GM12891 (cell line): ENCODE measurements around the gene PTGS1.
"Not testable (repeated sequence)": the region's sequence is repeated elsewhere in the genome, so short reads cannot be mapped to it uniquely, and the experiment has no call there.

ENCODE experiments used
- DNase-seq: peaks from one replicate; pipeline ENCODE4 v3.0.0; 2011; ENCODE audit warnings: low spot score; ENCODE audit not compliant: insufficient read length
- FAIRE-seq: peaks from 2 replicates; lab custom pipeline; 2011; peaks lifted over from hg19 to GRCh38; lab: Jason Lieb, UNC
- PAX5 ChIP-seq: IDR thresholded peaks from 2 replicates; pipeline ENCODE4 v1.6.1; 2011; ENCODE audit warnings: low read length, moderate library complexity, mild to moderate bottlenecking; ENCODE audit not compliant: insufficient read depth, severe bottlenecking
- POLR2A ChIP-seq: IDR thresholded peaks from 2 replicates; pipeline ENCODE4 v1.6.1; 2011; ENCODE audit warnings: low read depth, low read length, control low read depth
- POLR2AphosphoS5 ChIP-seq: IDR thresholded peaks from 2 replicates; pipeline ENCODE4 v1.6.1; 2011; ENCODE audit warnings: low read depth, low read length, control low read depth
- POU2F2 ChIP-seq: IDR thresholded peaks from 2 replicates; pipeline ENCODE4 v1.6.1; 2011; ENCODE audit warnings: low read depth, mild to moderate bottlenecking, control low read depth, low read length, moderate library complexity
- SPI1 ChIP-seq: IDR thresholded peaks from 2 replicates; pipeline ENCODE4 v1.6.1; 2011; ENCODE audit warnings: low read depth, low read length, control low read depth
- TAF1 ChIP-seq: IDR thresholded peaks from 2 replicates; pipeline ENCODE4 v1.6.1; 2011; ENCODE audit warnings: low read depth, low read length, control low read depth

Gene PTGS1

DNA sequence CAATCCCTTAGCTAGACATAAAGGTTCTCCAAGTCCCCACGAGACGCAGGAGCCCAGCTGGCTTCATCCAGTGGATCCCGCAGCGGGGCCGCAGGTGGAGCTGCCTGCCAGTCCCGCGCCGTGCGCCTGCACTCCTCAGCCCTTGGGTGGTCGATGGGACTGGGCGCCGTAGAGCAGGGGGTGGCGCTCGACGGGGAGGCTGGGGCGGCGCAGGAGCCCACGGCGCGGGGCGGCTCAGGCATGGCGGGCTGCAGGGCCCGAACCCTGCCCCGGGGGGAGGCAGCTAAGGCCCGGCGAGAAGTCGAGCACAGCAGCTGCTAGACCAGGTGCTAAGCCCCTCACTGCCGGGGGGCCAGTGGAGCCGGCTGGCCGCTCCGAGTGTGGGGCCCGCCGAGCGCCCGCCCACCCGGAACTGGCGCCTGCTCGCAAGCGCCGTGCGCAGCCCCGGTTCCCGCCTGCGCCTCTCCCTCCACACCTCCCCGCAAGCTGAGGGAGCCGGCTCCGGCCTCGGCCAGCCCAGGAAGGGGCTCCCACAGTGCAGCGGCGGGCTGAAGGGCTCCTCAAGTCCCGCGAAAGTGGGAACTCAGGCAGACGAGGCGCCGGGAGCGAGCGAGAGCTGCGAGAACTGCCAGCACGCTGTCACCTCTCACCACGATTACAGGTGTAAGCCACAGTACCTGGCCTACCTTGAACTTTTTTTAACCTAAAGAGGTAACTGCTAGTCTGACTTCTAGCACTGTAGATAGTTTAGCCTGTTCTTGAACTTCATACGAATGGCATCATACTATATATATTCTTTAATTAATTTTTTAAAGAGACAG, 35.5 kb downstream of the PTGS1 start:
- no peak for TF ChIP-seq TAF1
- TF ChIP-seq SPI1, result no peak
- no peak for TF ChIP-seq PAX5
- TF ChIP-seq POLR2A, result no peak
- no peak for TF ChIP-seq POLR2AphosphoS5
- TF ChIP-seq POU2F2, result no peak
- FAIRE-seq, result no peak
- no peak for DNase-seq

DNA sequence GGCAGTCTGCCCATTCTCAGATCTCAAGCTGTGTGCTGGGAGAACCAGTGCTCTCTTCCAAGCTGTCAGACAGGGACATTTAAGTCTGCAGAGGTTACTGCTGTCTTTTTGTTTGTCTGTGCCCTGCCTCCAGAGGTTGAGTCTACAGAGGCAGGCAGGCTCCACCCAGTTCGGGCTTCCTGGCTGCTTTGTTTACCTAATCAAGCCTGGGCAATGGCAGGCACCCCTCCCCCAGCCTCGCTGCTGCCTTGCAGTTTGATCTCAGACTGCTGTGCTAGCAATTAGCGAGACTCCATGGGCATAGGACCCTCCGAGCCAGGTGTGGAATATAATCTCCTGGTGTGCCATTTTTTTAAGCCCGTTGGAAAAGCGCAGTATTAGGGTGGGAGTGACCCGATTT, 43.3 kb downstream of the PTGS1 start:
- not testable (repeated sequence) for FAIRE-seq, DNase-seq

DNA sequence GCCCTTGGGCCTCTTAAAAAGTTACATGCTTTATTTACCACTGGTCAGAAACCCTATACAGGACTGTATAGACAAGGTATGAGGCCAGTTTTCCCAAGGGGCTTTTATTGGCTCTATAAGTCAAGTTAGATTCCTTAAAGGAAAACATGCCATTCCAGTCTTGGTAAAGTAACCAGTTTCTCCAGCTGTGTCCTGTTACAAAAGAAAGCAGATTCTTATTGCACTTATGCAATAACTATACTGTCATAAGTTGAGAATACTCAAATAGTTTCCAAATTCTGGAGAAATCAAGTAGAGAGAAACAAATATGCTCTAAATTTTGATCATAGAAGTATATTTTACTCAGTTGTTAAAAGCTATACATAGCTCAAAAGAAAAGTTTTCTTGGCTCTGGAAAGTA, 47.2 kb downstream of the PTGS1 start:
- TF ChIP-seq POLR2A (no peak), TAF1 (no peak), SPI1 (no peak), POLR2AphosphoS5 (no peak), PAX5 (no peak), POU2F2 (no peak)
- FAIRE-seq, result no peak
- DNase-seq, result no peak

DNA sequence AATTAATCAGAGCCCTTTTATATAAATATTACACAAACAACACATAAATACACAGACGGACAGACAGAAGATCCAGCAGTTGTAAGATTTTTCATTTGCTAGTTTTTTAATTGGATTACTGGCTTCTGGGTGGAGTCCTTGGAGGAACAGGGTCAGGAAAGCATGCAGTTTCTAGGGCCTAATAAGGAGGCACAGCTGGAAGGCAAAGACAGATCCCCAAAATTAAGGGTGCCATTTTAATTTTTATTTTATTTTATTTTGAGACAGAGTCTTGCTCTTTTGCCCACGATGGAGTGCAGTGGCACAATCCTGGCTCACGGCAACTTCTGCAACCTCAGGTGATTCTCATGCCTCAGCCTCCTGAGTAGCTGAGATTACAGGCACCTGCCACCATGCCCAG, 49.5 kb downstream of the PTGS1 start:
- FAIRE-seq, result no peak
- TF ChIP-seq POLR2A (no peak), SPI1 (no peak), POLR2AphosphoS5 (no peak), TAF1 (no peak), POU2F2 (no peak), PAX5 (no peak)
- no peak for DNase-seq

DNA sequence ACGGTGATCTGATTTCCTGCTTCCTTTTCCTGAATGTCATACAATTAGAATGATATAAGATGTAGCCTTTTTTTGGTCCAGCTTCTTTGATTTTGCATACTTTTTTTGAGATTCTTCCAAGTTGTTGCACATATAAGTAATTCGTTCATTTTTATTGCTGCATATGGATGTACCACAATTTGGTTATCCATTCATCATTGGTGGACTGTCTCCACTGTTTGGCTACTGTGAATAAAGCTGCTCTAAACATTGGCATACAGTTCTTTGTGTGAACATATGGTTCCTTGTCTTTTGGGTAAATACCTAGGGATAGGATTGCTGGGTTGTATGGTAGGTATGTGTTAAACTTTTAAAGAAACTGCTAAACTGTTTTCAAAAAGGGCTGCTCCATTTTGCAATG, 54.3 kb downstream of the PTGS1 start:
- TF ChIP-seq SPI1 (no peak), POLR2AphosphoS5 (no peak), PAX5 (no peak), TAF1 (no peak), POU2F2 (no peak), POLR2A (no peak)
- FAIRE-seq, result no peak

DNA sequence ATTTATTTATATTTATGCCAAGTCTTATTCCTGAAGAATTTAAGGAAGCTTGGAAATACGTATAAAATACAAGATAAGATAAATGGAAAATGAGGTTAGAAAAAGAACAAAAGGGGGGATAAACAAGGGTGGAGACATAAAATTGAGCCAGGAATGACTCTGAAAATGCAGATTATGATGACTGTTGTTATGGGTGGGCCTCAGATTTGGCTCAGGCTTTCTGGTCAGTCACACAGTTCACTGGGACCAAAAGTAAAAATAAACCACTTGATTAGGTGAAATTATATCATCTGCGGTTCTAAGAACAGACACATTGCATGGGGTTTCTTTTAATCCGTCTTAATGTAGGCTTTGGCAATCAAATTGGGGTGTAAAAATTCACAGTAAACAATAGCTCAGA, 55.9 kb downstream of the PTGS1 start:
- DNase-seq, result no peak
- TF ChIP-seq SPI1 (no peak), POLR2AphosphoS5 (no peak), POU2F2 (no peak), POLR2A (no peak), PAX5 (no peak), TAF1 (no peak)
- no peak for FAIRE-seq

More for the DNA sequence above, 54.3 kb downstream of the PTGS1 start:
- no peak for DNase-seq

DNA sequence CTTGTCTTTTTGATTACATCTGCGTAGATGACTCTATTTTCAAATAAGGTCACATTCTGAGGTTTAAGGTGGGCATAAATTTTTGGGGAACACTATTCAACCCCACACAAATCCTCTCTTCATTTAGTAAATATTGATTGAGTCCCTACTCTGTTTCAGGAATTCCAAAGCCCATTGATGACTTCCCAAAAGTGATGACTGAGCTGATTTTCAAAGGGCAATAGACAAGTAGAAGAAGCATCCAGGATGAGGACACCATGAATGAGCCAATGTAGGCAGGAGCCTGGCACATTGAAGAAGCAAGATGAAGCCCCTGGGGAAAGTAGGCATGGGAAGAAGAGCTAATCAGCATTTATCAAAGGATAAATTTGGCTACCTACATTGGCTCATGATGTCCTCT, 71.7 kb downstream of the PTGS1 start:
- DNase-seq, result no peak
- TF ChIP-seq SPI1 (no peak), POLR2AphosphoS5 (no peak), POU2F2 (no peak), TAF1 (no peak), PAX5 (no peak), POLR2A (no peak)
- no peak for FAIRE-seq

DNA sequence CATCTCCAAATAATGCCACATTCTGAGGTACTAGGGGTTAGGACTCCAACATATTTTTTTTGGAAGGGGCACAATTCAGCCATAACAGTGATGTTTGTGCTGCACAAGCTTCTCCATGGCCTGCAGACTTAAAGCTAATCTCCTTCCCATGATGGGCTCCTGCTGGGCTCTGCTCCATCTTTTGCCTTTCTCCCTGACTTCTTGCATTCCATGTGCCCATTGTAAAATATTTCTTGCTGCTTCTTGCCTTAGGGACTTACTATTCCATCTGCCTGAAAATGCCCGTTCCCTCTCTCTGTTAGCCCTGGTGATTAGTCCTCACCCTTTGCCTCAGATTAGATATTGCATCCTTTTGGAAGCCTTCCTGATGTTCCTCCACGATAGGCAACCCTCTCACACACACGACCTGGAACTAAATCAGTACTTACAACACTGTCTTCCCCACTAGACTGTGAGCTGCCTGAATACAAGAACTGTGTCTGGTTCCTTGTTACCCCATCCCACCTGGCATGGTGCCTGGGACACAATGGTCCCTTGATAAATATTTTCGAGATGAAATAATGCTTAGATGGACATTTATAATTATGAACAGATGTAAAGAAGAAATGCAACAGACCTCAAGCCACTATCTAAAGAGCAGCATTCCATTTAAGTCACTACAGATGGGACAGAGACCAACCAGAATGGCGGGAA, 73.4 kb downstream of the PTGS1 start:
- TF ChIP-seq POU2F2 (no peak), PAX5 (no peak), SPI1 (no peak), POLR2AphosphoS5 (no peak), TAF1 (no peak), POLR2A (no peak)
- DNase-seq (no peak), FAIRE-seq (no peak)
